K562 (cell line): ENCODE data around the gene ACSF3. TPM values are rescaled to one million over a fixed set of nuclear protein-coding genes. Genes with fewer than 3 reads are reported as not detected.
A peak's percentile ranks its signal among the peaks of the same experiment; 100 is the strongest.

Experiments
- AFF1 ChIP-seq, 2 experiments: fragments of 450-650 bp; IDR thresholded peaks; 2 replicates each; pipeline ENCODE4 v1.6.1; 2018; ENCODE audit warnings: mild to moderate bottlenecking in 2 of 2, low read depth in 1 of 2; ENCODE audit not compliant: partially characterized antibody in 2 of 2
- BACH1 ChIP-seq: fragments of 200-800 bp; sonication (Bioruptor generic); IDR thresholded peaks from 2 replicates; pipeline ENCODE4 v1.6.1; 2016; ENCODE audit warnings: missing genetic modification characterization, missing compliant biosample characterization
- BHLHE40 ChIP-seq: IDR thresholded peaks from 2 replicates; pipeline ENCODE4 v1.6.1; 2011; ENCODE audit warnings: low read length, improper control_type of control experiment
- CAMTA2 ChIP-seq: fragments of 250-450 bp; sonication (Bioruptor Pico); conservative IDR thresholded peaks from 2 replicates; pipeline ENCODE4 v1.5.1; 2022
- CBX8 ChIP-seq: fragments of 200-600 bp; sonication (generic); IDR thresholded peaks from 2 replicates; pipeline ENCODE4 v1.6.1; 2012; ENCODE audit warnings: borderline replicate concordance, mixed run types, low read depth, mild to moderate bottlenecking, moderate library complexity, mixed read lengths, low read length, control low read depth, inconsistent platforms; ENCODE audit not compliant: poor library complexity, severe bottlenecking; ENCODE audit errors: extremely low read depth
- CHD2 ChIP-seq: IDR thresholded peaks from 2 replicates; pipeline ENCODE4 v1.6.1; 2011; ENCODE audit warnings: low read depth, low read length
- KLF6 ChIP-seq: fragments of 250-450 bp; sonication (Bioruptor Pico); IDR thresholded peaks from 2 replicates; pipeline ENCODE4 v1.4.0; 2020; ENCODE audit warnings: mild to moderate bottlenecking, moderate library complexity, borderline replicate concordance
- L3MBTL2 ChIP-seq: fragments of 450-650 bp; IDR thresholded peaks from 2 replicates; pipeline ENCODE4 v1.6.1; 2016; ENCODE audit warnings: mild to moderate bottlenecking, moderate library complexity
- NR2C1 ChIP-seq, 2 experiments: fragments of 450-650 bp; IDR thresholded peaks; 2 replicates each; pipeline ENCODE4 v1.6.1; 2017; ENCODE audit warnings: mild to moderate bottlenecking in 2 of 2, antibody characterized with exemption in 1 of 2, inconsistent platforms in 1 of 2, missing compliant biosample characterization in 1 of 2, missing genetic modification characterization in 1 of 2
- NRF1 ChIP-seq, 2 experiments: fragments of 450-650 bp; IDR thresholded peaks in 1 of 2; conservative IDR thresholded peaks in 1 of 2; 2 replicates each; pipeline ENCODE4 v1.6.1; 2014; ENCODE audit warnings: mild to moderate bottlenecking in 2 of 2
- POLR2AphosphoS5 ChIP-seq: IDR thresholded peaks from 2 replicates; pipeline ENCODE4 v1.6.1; 2011; ENCODE audit warnings: mild to moderate bottlenecking, low read depth, low read length, moderate library complexity; ENCODE audit not compliant: control insufficient read depth, insufficient read depth
- PRDM10 ChIP-seq: fragments of 450-650 bp; IDR thresholded peaks from 2 replicates; pipeline ENCODE4 v1.6.1; 2018; ENCODE audit not compliant: partially characterized antibody
- SMARCA5 ChIP-seq: fragments of 450-650 bp; IDR thresholded peaks from 2 replicates; pipeline ENCODE4 v1.6.1; 2016
- SP1 ChIP-seq: sonication (generic); formaldehyde crosslinking; IDR thresholded peaks from 2 replicates; pipeline ENCODE4 v1.8.1; 2022; ENCODE audit warnings: mild to moderate bottlenecking, missing genetic modification reagents
- TRIM28 ChIP-seq: fragments of 450-650 bp; IDR thresholded peaks from 2 replicates; pipeline ENCODE4 v1.6.1; 2017
- polyA plus RNA-seq, 8 experiments: library from polyadenylated mRNA; depleted of rRNA in 4 of 8; stranded (reverse) in 5 of 8; unstranded in 3 of 8; fragments of >200 nt; fragmentation: Nextera tagmentation in 2 of 8; fragmentation: Illumina TruSeq in 1 of 8; extraction: Ambion mirVana in 2 of 8; extraction: Trizol in 1 of 8; gene quantifications; 2 replicates each; pipeline versions ENCODE4 v1.2.1 to v1.2.3, GENCODE V29; 2011 to 2014; ENCODE audit warnings: inconsistent platforms in 1 of 8, missing spikeins in 1 of 8
- total RNA-seq, 7 experiments: library from RNA; depleted of rRNA in 6 of 7; stranded (reverse); fragments of >200 nt in 6 of 7; fragmentation: Illumina TruSeq in 2 of 7; extraction: Trizol in 2 of 7; gene quantifications; 2 replicates each; pipeline versions ENCODE4 v1.2.1 to v1.2.3, GENCODE V29; 2011 to 2021; ENCODE audit warnings: low replicate concordance in 1 of 7

ACSF3 gene
- total and polyA plus RNA-seq, 9 of the 15 experiments (the other 6 are each of a cell fraction or from before 2014, with no cell fraction given), result 0.77 to 32.8 (median 14.7) TPM

- TF ChIP-seq AFF1 (IDR thresholded peaks at IDR 0.05; ENCODE audit: low read depth in 1 of 2, partially characterized antibody in 2 of 2) (no peak), NR2C1 (IDR thresholded peaks at IDR 0.05) (no peak), NR2C1 (tag; IDR thresholded peaks at IDR 0.05) (no peak), TRIM28 (no peak), CHD2 (no peak), KLF6 (no peak), SMARCA5 (no peak), BHLHE40 (peak; percentile 97), NRF1 (conservative IDR thresholded peaks at IDR 0.05 in 1 of 2, IDR thresholded peaks at IDR 0.05 in 1 of 2) (peak; percentile 81 to 83), POLR2AphosphoS5 (no peak), SP1 (CRISPR knock-in tag) (peak; percentile 85), CBX8 (no peak), CAMTA2 (no peak), L3MBTL2 (peak; percentile 64), PRDM10 (no peak), BACH1 (tag) (no peak)
These were observed 77.8 kb downstream of the ACSF3 start, which contains the start of gene CDH15 (continued) for GRCh38 chr16:89171216-89172170.
